D721Med (cell line): ENCODE measurements around the gene POU3F3.

Source experiments
- DNase-seq: peaks from one replicate; pipeline ENCODE4 v3.0.0; 2011; ENCODE audit warnings: low spot score; ENCODE audit not compliant: insufficient read length
- FAIRE-seq: peaks from 2 replicates; lab custom pipeline; 2011; peaks lifted over from hg19 to GRCh38; lab: Jason Lieb, UNC
- CTCF ChIP-seq: IDR thresholded peaks from 2 replicates; pipeline ENCODE4 v1.5.1; 2012; ENCODE audit warnings: mild to moderate bottlenecking, control low read depth; ENCODE audit not compliant: insufficient read depth; ENCODE audit errors: missing control alignments

The POU3F3 gene

DNA sequence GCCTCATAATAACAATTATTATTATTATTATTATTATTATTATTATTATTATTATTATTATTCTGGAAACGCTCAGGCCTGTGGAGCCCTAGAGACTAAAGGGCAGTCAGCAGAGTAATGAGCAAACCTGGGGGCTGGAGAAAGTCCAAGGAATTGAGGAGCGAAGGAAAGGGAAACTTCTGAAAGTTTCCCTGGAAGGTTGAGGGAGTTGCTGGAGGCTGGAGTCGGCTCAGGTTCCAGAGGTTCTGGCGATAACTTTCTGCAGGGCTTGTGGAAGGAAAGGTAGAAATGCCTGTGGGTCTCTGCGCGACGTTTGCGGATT, 9.2 kb downstream of the POU3F3 start:
- FAIRE-seq (no peak), DNase-seq (no peak)
- TF ChIP-seq CTCF, result no peak

DNA sequence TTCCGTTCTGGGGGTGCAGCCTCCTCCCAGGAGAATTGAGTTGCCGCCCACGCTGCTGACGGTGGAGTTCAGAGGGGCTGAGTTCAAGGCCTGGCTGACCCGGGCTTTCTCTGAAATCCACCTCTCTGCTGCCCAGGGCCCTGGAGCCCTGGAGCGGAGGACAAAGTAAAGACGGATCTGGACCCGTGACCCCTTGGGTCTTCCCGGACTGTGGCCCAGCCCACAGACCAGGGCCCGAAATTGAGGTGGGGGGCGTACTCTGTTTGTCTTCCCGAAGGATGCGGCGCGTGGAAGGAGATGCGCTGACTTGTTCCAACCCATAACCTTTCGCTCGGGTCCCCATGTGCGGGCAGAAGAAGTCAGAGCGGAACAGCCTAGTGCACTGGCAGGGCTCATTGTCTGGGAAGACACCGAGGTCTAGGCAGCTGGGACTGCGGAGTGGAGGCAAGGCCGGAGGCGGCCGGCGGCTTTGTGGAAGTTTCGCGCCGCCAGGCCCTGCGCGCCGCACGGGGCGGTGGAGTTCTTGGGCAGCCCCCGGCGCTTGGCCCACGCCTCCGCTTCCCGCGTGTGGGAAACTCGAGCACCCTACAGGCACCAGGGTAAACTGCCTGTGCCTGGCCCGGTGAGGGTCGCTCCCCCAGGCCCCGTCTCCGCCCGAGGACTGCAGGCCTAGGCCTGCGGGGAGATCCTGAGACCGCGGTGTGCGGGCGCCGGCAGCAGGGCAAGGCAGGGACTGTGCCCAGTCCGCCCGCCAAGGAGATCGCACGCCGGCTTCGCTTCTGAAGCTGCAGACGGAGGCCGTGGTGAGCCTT, 9.8 kb downstream of the POU3F3 start:
- DNase-seq (no peak), FAIRE-seq (no peak)
- no peak for TF ChIP-seq CTCF

GRCh38 chr2:104864280-104865095, 10.6 kb downstream of the POU3F3 start:
- FAIRE-seq, result no peak
- no peak for TF ChIP-seq CTCF
- no peak for DNase-seq

- no peak for TF ChIP-seq CTCF
- FAIRE-seq, result no peak
- DNase-seq, result no peak
These were observed 11.2 kb downstream of the POU3F3 start for GRCh38 chr2:104865096-104865470.

- no peak for TF ChIP-seq CTCF
- DNase-seq (no peak), FAIRE-seq (no peak)
These were observed 12.4 kb downstream of the POU3F3 start for GRCh38 chr2:104866122-104866864.

DNA sequence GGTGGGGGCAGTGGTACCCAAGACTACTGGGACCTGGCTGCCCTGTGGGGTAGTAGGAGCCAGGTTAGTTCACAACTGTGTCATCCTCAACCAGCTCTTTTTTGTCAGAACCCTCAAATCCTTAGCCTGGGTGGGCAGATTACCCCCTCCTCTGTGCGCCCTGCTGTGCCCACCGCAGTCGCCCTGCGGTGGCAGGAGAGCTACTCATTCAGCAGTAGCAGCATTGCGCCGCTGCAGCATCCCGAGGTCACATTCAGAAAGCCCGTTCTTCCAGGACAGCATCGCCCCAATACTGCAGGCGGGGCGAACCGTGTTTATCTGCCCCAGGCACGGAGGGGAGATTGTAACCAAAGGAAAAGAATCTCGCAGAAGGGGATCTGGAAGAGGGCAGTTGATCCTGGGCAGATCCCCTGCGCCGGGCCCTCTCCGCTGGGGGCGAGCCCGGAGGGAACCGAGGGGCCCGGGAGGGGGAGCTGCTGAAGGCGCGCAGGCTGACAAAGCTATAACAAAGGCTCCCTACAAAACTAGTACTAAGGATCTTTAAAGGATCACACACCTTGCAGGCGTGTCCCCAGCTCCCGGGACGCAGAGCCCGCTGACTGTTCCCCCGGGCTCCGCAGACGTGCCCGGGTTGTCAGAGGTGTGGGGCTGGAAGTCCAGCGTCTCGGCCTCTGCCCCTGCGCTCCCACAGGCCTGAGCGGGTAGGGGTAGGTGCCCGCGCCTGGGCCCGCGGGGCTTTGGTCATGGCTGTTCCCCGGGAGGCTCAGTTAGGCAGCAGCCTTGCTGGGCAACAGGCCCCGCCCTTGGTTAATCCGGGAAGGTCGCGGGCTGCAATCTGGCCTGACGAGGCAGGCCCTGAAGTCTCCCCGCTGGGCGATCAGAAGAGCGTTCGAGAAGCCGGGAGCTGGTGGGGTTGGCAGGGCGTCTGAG, 13.2 kb downstream of the POU3F3 start:
- FAIRE-seq (no peak), DNase-seq (no peak)
- TF ChIP-seq CTCF, result no peak
